PFSK-1 (cell line): ENCODE data around the gene CDH26.

Experiments used
- FOXP2 ChIP-seq: optimal IDR thresholded peaks from 2 replicates; pipeline ENCODE3; 2011; ENCODE audit warnings: borderline replicate concordance, control low read depth, inconsistent platforms; ENCODE audit not compliant: insufficient read depth; ENCODE audit errors: extremely low read length, extremely low read depth
- POLR2AphosphoS5 ChIP-seq: IDR thresholded peaks from 2 replicates; pipeline ENCODE4 v1.6.1; 2012; ENCODE audit warnings: low read depth, mild to moderate bottlenecking, control low read depth, low read length, moderate library complexity

DNA sequence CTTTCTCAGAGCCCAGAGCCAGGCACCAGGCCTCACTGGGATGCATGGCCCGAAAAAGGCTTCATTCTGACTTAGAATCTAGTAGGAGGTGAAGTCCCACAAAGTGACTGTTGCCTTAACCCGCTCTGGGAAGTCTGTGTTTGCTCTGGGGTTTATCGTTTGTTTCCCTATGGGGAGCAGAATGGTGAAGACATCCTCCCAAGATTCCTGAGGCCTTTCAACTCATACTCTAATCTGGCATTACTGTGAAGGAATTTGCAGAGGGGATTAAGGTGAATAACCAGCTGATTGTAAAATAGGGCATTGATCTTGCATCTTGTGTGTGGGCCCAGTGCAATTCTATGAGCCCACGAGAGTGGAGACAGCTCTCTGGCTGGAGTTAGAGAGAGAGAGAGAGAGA, 67.8 kb downstream of the CDH26 start:
- TF ChIP-seq POLR2AphosphoS5 = no peak
- no peak for TF ChIP-seq FOXP2
